ENCODE measurements around the gene NKAIN1.

The NKAIN1 gene

DNA sequence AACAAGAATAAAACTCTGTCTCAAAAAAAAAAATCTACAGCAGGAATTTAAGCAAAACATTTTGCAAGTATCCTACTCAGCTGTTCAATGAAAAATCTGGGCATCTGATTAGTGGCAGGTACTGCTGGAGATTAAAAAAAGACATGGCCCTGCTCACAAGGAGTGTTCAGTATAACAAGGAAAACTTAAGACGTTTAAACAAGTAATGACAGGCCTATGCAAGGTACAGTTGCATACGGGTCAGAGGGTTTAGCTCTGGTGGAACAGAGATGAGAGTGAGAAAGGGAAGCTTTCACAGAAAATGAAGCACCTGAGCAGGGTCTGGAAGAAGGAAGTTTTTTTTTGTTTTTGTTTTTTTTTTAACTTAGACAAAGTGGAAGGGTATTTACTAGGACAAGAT lies 33.9 kb upstream of the NKAIN1 start:
- peaks cover 5% of the 10 kb centered on the region for H4K20me1 ChIP-seq (ENCODE audit: insufficient read depth, low read length, poor library complexity, severe bottlenecking)
- TF ChIP-seq, protein P1, sequence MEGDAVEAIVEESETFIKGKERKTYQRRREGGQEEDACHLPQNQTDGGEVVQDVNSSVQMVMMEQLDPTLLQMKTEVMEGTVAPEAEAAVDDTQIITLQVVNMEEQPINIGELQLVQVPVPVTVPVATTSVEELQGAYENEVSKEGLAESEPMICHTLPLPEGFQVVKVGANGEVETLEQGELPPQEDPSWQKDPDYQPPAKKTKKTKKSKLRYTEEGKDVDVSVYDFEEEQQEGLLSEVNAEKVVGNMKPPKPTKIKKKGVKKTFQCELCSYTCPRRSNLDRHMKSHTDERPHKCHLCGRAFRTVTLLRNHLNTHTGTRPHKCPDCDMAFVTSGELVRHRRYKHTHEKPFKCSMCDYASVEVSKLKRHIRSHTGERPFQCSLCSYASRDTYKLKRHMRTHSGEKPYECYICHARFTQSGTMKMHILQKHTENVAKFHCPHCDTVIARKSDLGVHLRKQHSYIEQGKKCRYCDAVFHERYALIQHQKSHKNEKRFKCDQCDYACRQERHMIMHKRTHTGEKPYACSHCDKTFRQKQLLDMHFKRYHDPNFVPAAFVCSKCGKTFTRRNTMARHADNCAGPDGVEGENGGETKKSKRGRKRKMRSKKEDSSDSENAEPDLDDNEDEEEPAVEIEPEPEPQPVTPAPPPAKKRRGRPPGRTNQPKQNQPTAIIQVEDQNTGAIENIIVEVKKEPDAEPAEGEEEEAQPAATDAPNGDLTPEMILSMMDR (conservative IDR thresholded peaks at IDR 0.05; ENCODE audit: low read length): no peak
- TF ChIP-seq EZH2phosphoT487 (IDR thresholded peaks at IDR 0.05; ENCODE audit: borderline replicate concordance): no peak
- no peaks in the 10 kb centered on the region for H3K9me3 ChIP-seq (ENCODE audit: insufficient read depth, low read depth, low read length)
- H3K4me1 ChIP-seq (ENCODE audit: insufficient read depth, low read length, poor library complexity, severe bottlenecking): no peaks in the 10 kb centered on the region
- peaks cover 85% of the 10 kb centered on the region for H3K36me3 ChIP-seq (ENCODE audit: insufficient read depth, low read length)
- no peak overlapping the region for H3K4me2 ChIP-seq (ENCODE audit: low read depth, low read length, poor library complexity, severe bottlenecking)
- H3K4me3 ChIP-seq (ENCODE audit: low read length, poor library complexity, severe bottlenecking): no peak overlapping the region
- no peak overlapping the region for H2AFZ ChIP-seq (ENCODE audit: low read length)
- H3F3A ChIP-seq (ENCODE audit: low read depth): no peaks in the 10 kb centered on the region
- H3K9ac ChIP-seq (ENCODE audit: low read depth, low read length, poor library complexity, severe bottlenecking): no peak overlapping the region
- H3K27me3 ChIP-seq (ENCODE audit: insufficient read depth, low read length, poor library complexity, severe bottlenecking): no peaks in the 10 kb centered on the region
- no peaks in the 10 kb centered on the region for H3K9me2 ChIP-seq (replicated peaks; ENCODE audit: low read depth, low read length)
- peaks cover 5% of the 10 kb centered on the region; the same call in 1 of the 2 replicates for H3K79me2 ChIP-seq (ENCODE audit: insufficient read depth, low read length)

DNA sequence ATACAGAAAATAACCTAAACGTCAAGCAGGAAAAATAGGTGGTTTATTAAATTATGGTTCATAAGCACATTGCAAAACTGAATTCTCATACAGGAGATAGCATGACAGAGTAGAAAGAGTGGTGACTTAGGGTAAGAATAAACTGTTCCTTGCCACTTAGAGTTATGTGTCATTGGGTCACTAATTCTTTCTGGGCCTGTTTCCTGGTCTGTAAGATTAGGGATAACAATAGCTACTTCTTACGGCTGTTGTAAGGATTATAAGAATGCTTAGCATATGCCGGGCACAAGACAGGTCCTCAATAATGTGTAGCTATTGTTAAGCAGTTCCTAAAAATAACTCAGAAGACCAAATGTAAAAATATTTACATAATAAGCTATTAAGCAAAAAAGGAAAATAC lies 32.7 kb upstream of the NKAIN1 start:
- no peak overlapping the region for H3K4me2 ChIP-seq (ENCODE audit: low read depth, low read length, poor library complexity, severe bottlenecking)
- H4K20me1 ChIP-seq (ENCODE audit: insufficient read depth, low read length, poor library complexity, severe bottlenecking): peaks cover 5% of the 10 kb centered on the region
- peaks cover 85% of the 10 kb centered on the region for H3K36me3 ChIP-seq (ENCODE audit: insufficient read depth, low read length)
- no peak overlapping the region for H3K4me3 ChIP-seq (ENCODE audit: low read length, poor library complexity, severe bottlenecking)
- no peaks in the 10 kb centered on the region for H3K9me2 ChIP-seq (replicated peaks; ENCODE audit: low read depth, low read length)
- no peaks in the 10 kb centered on the region for H3K9me3 ChIP-seq (ENCODE audit: insufficient read depth, low read depth, low read length)
- H3K4me1 ChIP-seq (ENCODE audit: insufficient read depth, low read length, poor library complexity, severe bottlenecking): no peaks in the 10 kb centered on the region
- no peak overlapping the region for H3K9ac ChIP-seq (ENCODE audit: low read depth, low read length, poor library complexity, severe bottlenecking)
- H3K79me2 ChIP-seq (ENCODE audit: insufficient read depth, low read length): peaks cover 5% of the 10 kb centered on the region; the same call in 1 of the 2 replicates
- no peaks in the 10 kb centered on the region for H3K27me3 ChIP-seq (ENCODE audit: insufficient read depth, low read length, poor library complexity, severe bottlenecking)
- TF ChIP-seq, protein P1 (conservative IDR thresholded peaks at IDR 0.05; ENCODE audit: low read length): no peak
- no peak for TF ChIP-seq EZH2phosphoT487 (IDR thresholded peaks at IDR 0.05; ENCODE audit: borderline replicate concordance)
- H3F3A ChIP-seq (ENCODE audit: low read depth): no peaks in the 10 kb centered on the region
- no peak overlapping the region for H2AFZ ChIP-seq (ENCODE audit: low read length)

DNA sequence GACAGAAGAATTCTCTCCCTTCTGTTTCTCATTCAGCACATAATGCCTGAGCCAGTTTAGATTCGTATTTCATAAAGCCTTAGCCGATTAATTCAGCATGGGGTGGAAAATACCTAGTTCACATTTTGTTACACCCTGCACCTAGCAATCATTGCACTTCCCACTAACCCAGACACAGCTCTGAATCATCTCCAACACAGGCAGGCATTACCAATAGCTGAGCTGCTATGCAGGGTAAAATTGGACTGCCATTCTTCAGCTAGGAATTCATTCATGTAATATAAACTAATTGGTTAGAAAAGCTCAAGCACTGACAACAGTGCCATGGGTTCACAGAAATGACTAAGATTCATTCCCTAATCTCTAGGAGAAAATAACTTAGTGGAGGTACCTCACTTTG lies 26.9 kb upstream of the NKAIN1 start:
- Histone ChIP-seq H3K79me2 (ENCODE audit: insufficient read depth, low read length) (no peaks in the 10 kb centered on the region), H3K27me3 (ENCODE audit: insufficient read depth, low read length, poor library complexity, severe bottlenecking) (no peaks in the 10 kb centered on the region), H4K20me1 (ENCODE audit: insufficient read depth, low read length, poor library complexity, severe bottlenecking) (no peaks in the 10 kb centered on the region), H3K9me3 (ENCODE audit: insufficient read depth, low read depth, low read length) (no peaks in the 10 kb centered on the region), H3F3A (ENCODE audit: low read depth) (no peaks in the 10 kb centered on the region), H3K4me2 (ENCODE audit: low read depth, low read length, poor library complexity, severe bottlenecking) (no peak overlapping the region), H3K9me2 (replicated peaks; ENCODE audit: low read depth, low read length) (no peaks in the 10 kb centered on the region), H3K36me3 (ENCODE audit: insufficient read depth, low read length) (peaks cover 83% of the 10 kb centered on the region), H3K9ac (ENCODE audit: low read depth, low read length, poor library complexity, severe bottlenecking) (no peak overlapping the region), H3K4me3 (ENCODE audit: low read length, poor library complexity, severe bottlenecking) (no peak overlapping the region), H3K4me1 (ENCODE audit: insufficient read depth, low read length, poor library complexity, severe bottlenecking) (no peaks in the 10 kb centered on the region), H2AFZ (ENCODE audit: low read length) (no peak overlapping the region)
- TF ChIP-seq EZH2phosphoT487 (IDR thresholded peaks at IDR 0.05; ENCODE audit: borderline replicate concordance): no peak
- TF ChIP-seq, protein P1 (conservative IDR thresholded peaks at IDR 0.05; ENCODE audit: low read length): no peak
